ENCODE results near the gene OR9A2. TPM values are rescaled to one million over a fixed set of nuclear protein-coding genes. Genes with fewer than 3 reads are reported as not detected.
"Not testable (repeated sequence)": the region's sequence is repeated elsewhere in the genome, so short reads cannot be mapped to it uniquely, and the experiment has no call there.

The OR9A2 gene
- total RNA-seq, 1 donor from 2014 or later: not detected

- Mint-ChIP-seq H3K36me3 (ENCODE audit: low read depth, unreplicated experiment) (no peaks in the 10 kb centered on the region), H3K27ac (ENCODE audit: unreplicated experiment) (no peak overlapping the region), H3K4me1 (ENCODE audit: unreplicated experiment) (no peaks in the 10 kb centered on the region), H3K27me3 (ENCODE audit: unreplicated experiment) (peaks cover 2% of the 10 kb centered on the region), H3K4me3 (ENCODE audit: unreplicated experiment) (no peak overlapping the region), H3K9me3 (ENCODE audit: unreplicated experiment) (no peaks in the 10 kb centered on the region)
- no peak for TF ChIP-seq CTCF (IDR thresholded peaks at IDR 0.05; ENCODE audit: unreplicated experiment)
- DNase-seq (ENCODE audit: low spot score): no peak
Observed at GRCh38 chr7:142997456-142997989, 29.4 kb downstream of the OR9A2 start.

DNA sequence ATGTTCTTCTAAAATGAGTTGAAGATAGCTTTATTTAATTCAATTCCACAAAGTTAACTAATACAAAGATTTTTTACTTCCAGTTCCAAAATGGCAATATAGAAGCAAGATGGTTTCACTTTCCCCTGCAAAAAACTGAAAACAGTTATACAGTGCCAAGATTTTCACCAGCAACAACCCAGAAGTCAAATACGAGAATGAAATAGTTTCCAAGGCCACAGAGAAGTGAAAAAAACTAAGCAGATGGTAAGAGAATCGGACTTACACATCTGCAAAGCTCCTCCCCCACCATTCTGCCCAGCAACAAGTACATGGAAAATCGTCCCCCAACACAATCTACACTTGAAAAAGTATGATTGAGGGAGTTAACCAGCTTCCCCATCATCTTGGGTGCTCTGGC, 34.5 kb downstream of the OR9A2 start:
- no peak for DNase-seq (ENCODE audit: low spot score)
- no peak for TF ChIP-seq CTCF (IDR thresholded peaks at IDR 0.05; ENCODE audit: unreplicated experiment)
- no peaks in the 10 kb centered on the region for H3K4me1 Mint-ChIP-seq (ENCODE audit: unreplicated experiment)
- no peaks in the 10 kb centered on the region for H3K36me3 Mint-ChIP-seq (ENCODE audit: low read depth, unreplicated experiment)
- H3K27me3 Mint-ChIP-seq (ENCODE audit: unreplicated experiment): no peaks in the 10 kb centered on the region
- H3K9me3 Mint-ChIP-seq (ENCODE audit: unreplicated experiment): no peaks in the 10 kb centered on the region
- H3K4me3 Mint-ChIP-seq (ENCODE audit: unreplicated experiment): no peak overlapping the region
- H3K27ac Mint-ChIP-seq (ENCODE audit: unreplicated experiment): no peak overlapping the region

GRCh38 chr7:142984297-142984696, 42.6 kb downstream of the OR9A2 start:
- H3K27ac Mint-ChIP-seq (ENCODE audit: unreplicated experiment): no peak overlapping the region
- H3K4me3 Mint-ChIP-seq (ENCODE audit: unreplicated experiment): no peak overlapping the region
- no peaks in the 10 kb centered on the region for H3K4me1 Mint-ChIP-seq (ENCODE audit: unreplicated experiment)
- no peaks in the 10 kb centered on the region for H3K27me3 Mint-ChIP-seq (ENCODE audit: unreplicated experiment)
- no peak for TF ChIP-seq CTCF (IDR thresholded peaks at IDR 0.05; ENCODE audit: unreplicated experiment)
- DNase-seq (ENCODE audit: low spot score): no peak
- H3K36me3 Mint-ChIP-seq (ENCODE audit: low read depth, unreplicated experiment): no peaks in the 10 kb centered on the region
- no peaks in the 10 kb centered on the region for H3K9me3 Mint-ChIP-seq (ENCODE audit: unreplicated experiment)

- H3K4me1 Mint-ChIP-seq (ENCODE audit: unreplicated experiment): no peaks in the 10 kb centered on the region
- no peak for TF ChIP-seq CTCF (IDR thresholded peaks at IDR 0.05; ENCODE audit: unreplicated experiment)
- DNase-seq (ENCODE audit: low spot score): no peak
- H3K9me3 Mint-ChIP-seq (ENCODE audit: unreplicated experiment): no peaks in the 10 kb centered on the region
- H3K4me3 Mint-ChIP-seq (ENCODE audit: unreplicated experiment): no peak overlapping the region
- H3K27ac Mint-ChIP-seq (ENCODE audit: unreplicated experiment): no peak overlapping the region
- no peaks in the 10 kb centered on the region for H3K36me3 Mint-ChIP-seq (ENCODE audit: low read depth, unreplicated experiment)
- no peaks in the 10 kb centered on the region for H3K27me3 Mint-ChIP-seq (ENCODE audit: unreplicated experiment)
Observed at GRCh38 chr7:142983825-142984224, 43.1 kb downstream of the OR9A2 start.

DNA sequence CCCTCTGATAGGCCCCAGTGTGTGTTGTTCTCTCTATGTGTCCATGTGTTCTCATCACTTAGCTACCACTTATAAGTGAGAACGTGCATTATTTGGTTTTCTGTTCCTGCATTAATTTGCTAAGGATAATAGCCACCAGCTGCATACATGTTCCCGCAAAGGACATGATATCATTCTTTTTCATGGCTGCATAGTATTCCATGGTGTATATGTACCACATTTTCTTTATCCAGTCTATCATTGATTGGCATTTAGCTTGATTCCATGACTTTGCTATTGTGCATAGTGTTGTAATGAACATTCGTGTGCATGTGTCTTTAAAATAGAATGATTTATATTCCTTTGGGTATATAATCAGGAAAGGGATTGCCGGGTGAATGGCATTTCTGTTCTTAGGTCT, 48.5 kb downstream of the OR9A2 start:
- H3K4me1 Mint-ChIP-seq (ENCODE audit: unreplicated experiment); DNase-seq (ENCODE audit: low spot score); H3K9me3 Mint-ChIP-seq (ENCODE audit: unreplicated experiment); H3K36me3 Mint-ChIP-seq (ENCODE audit: low read depth, unreplicated experiment); H3K27me3 Mint-ChIP-seq (ENCODE audit: unreplicated experiment); H3K27ac Mint-ChIP-seq (ENCODE audit: unreplicated experiment); H3K4me3 Mint-ChIP-seq (ENCODE audit: unreplicated experiment): not testable (repeated sequence)

Other genes starting within 250 kb of the OR9A2 start
- 3.8 TPM for gene EPHB6, start 172.1 kb downstream of the OR9A2 start, total RNA-seq (ENCODE audit: unreplicated experiment)
- gene TRPV6, start 141.4 kb downstream of the OR9A2 start, total RNA-seq (ENCODE audit: unreplicated experiment): not detected
- not detected for gene TRPV5, start 93.4 kb downstream of the OR9A2 start, total RNA-seq (ENCODE audit: unreplicated experiment)
- not detected for gene LLCFC1, start 87.6 kb downstream of the OR9A2 start, total RNA-seq (ENCODE audit: unreplicated experiment)
- gene KEL, start 64.8 kb downstream of the OR9A2 start, total RNA-seq (ENCODE audit: unreplicated experiment): 0.74 TPM
- not detected for gene OR6V1, start 25.2 kb upstream of the OR9A2 start, total RNA-seq (ENCODE audit: unreplicated experiment)
- gene PIP, start 104.9 kb upstream of the OR9A2 start, total RNA-seq (ENCODE audit: unreplicated experiment): not detected
- gene TAS2R39, start 156.3 kb upstream of the OR9A2 start, total RNA-seq (ENCODE audit: unreplicated experiment): not detected
- not detected for gene TAS2R40, start 194.9 kb upstream of the OR9A2 start, total RNA-seq (ENCODE audit: unreplicated experiment)
- 80.0 TPM for gene GSTK1, start 236.3 kb upstream of the OR9A2 start, total RNA-seq (ENCODE audit: unreplicated experiment)